Daoy (cell line): Measurements from ENCODE around the gene MYO5B. TPM values are rescaled to one million over a fixed set of nuclear protein-coding genes. Genes with fewer than 3 reads are reported as not detected.

Experiments used
- DNase-seq: peaks from one replicate; pipeline ENCODE4 v3.0.0-alpha.2; 2015; ENCODE audit warnings: low read depth
- total RNA-seq: library from RNA; depleted of rRNA; stranded (reverse); fragments of >200 nt; shearing (Covaris generic); gene quantifications from 2 replicates; pipeline ENCODE4 v1.2.3, GENCODE V29; 2014

MYO5B gene
- total RNA-seq, 1 experiment from 2014 or later, result 3.1 TPM

DNA sequence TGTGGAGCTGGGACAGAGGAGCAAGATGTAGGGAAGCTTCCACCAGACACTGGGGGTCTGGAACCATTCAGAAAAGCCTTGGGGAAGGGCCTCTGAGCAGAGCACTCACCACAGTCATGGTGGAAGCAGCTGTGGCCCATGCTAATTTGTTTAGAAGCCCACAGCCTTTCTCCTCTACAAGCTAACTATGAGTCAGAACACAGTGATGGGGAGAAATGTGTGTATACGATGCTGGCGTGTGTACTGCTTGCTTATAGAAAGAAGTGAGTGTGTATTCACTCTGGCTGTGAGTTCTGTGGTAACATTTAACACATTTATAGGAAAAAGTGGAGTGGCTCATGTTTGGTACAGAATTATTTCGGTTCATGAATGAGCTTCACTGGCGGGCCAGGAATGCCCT is 224.6 kb downstream of the MYO5B start:
- DNase-seq, result no peak

DNA sequence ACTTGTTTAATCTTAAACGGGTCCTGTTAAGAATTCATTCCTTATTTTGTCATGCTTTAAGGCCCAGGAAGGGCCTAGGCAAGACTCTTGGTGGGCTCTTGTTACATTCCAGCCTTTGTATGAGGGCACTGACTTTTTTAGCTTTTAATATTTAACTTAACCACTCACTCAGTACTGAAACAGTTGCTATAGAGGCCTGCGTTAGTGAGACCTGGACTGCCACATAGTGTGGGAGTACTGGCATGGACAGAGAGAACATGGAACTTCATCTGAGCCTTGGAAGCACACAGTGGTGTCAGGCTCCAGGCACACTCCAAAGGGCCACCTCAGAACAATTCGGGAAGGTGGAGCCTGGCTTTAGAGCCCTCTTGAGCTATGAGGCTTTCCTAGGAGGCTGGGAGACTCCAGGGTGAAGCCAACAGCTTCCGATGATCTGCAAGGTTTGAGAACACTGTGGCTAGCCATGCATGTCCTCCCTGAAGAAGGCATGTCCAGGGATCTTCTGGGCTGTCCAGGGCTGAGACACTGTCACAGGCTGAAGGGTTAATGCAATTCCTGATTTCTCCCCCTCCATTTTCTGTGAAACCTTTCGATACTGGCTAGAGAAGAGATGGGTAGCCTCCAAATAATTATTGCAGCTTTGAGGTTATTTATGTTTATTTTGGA is 226.2 kb downstream of the MYO5B start:
- DNase-seq, result no peak

DNA sequence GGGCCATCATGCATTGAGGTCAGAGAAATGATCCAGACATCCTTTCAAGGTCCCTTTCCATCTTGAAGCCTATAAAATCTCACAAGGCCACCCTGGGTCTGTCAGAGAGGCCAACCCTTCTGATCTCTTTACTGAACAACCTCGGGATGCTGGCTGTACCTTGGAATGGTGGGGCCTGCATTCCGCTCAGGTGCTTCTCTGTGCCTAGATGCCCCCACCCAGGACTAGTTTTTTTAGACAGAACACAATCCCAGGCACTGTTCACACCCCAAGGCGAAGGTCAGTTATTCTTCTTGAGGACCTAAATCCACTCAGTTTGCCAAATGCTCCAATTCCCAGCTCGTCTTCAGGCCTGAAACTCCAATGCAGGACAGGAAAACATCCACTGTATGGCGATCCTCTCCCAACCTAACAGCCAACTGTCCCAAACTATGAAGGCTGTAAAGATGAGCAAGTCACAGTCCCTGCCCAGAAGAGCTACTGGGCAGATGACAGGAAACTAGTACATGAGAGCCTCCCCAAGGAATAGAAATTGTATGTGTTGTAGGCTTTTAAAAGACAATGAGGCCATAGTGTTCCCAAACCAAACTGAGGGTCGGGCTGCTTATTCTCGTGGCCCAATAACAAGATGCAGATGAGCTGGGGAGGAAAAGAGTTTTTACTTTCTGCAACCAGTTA is 227.2 kb downstream of the MYO5B start:
- DNase-seq, result no peak

DNA sequence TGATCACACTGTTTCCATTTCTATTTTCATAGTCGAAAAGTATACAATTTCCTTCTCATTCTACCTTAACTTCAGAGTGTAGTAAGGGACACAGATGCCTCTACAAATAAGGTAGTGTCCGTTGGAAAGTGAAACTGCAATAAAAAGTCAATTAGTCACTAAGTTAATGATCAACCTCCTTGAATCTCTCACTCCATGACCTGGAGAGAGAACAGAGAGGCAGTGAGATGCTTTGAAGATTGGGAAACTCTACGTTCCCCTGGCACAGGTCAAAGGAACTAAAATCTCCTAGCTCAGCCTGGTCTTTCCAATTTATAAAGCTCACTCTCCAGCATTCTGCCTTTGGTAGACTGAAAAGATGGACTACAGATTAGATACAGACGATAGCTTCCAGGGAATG is 227.8 kb downstream of the MYO5B start:
- DNase-seq, result no peak

DNA sequence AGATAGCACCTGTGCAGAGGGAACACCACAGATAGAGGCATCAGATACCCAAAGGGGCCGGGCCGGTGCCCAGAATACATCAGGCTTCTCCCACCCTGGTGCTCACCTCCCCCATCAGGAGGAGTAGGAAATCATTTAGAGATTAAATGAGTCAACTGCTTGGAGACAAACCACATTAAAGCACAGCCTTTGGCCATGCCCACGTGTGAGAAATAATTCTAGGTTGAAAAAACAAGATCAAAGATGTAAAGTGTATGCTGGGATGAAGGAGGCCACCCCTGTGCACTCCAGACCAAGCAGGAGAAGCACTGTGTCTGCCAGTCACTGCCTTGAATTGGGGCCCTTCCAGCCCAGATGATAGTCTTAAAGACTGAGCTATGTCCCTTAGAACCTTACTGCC is 228.9 kb downstream of the MYO5B start:
- DNase-seq, result peak; percentile 12

DNA sequence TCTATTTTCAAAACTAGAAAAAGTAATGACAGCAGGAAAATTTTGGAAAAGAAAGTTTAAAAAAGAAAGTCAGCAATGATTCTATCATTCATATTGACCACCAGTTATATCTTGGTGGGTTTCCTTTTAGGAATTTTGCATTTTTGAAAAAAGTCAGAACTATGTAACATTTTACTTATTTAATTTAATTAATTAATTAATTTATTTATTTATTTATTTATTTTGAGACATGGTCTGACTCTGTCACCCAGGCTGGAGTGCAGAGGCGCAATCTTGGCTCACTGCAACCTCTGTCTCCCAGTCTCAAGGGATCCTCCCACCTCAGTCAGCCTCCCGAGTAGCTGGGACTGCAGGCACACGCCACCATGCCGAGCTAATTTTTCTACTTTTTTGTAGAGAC is 231.7 kb downstream of the MYO5B start:
- no peak for DNase-seq

DNA sequence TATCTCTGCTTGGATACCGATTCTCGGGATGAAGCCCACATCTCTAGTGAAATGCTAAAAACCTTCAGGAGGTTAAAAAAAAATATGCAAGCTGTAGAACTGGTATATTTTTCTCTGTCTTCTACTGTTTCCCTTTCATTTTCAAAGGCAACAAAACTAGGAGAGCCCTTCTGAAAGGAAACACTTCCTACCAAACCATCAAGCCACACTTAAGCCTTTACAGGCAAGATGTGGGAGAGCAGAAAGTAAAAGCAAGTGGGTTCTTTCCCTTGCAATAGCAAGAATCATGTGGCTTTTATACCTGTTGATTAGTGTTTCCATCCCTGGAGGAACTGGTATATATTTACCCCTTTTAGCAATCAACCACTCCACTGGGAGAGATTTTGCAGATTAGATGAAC is 233.7 kb downstream of the MYO5B start:
- no peak for DNase-seq

DNA sequence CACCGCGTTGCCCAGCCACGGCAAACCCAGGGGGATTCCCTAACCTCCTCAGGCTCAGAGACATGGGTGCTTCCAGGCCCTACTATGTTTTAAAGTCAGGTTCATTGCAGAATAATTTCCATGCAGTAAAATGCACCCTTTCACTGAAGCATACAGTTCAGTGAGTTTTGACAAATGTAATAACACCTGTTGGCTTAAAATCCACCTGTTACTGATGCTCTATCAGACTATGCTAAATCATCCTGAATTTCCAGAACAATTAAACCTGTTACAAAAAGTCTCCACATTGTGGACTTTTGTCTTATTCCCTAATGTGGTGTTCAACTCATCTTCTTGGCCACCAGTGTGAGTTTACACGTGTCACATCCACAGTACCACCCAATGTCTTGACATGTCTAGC is 234.6 kb downstream of the MYO5B start:
- DNase-seq, result no peak

DNA sequence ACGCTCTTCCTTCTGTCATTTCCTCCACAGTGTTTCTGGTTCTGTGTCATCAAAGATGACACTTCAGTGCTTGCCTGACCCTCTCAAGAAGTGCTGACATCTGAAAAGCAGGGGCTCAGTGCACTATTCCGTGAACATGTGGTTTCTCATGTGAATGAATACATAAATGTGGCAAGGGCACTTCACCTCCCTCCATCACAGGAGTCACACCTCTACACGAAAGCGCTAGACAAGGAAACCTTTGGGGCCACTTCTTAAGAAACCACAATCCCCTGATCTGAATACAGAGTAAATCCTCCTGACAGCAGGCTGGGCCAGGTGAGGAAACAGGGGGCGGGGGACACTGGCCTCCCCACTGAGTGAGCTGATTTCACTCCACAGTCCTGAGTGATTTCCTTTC is 235.8 kb downstream of the MYO5B start:
- DNase-seq, result no peak

DNA sequence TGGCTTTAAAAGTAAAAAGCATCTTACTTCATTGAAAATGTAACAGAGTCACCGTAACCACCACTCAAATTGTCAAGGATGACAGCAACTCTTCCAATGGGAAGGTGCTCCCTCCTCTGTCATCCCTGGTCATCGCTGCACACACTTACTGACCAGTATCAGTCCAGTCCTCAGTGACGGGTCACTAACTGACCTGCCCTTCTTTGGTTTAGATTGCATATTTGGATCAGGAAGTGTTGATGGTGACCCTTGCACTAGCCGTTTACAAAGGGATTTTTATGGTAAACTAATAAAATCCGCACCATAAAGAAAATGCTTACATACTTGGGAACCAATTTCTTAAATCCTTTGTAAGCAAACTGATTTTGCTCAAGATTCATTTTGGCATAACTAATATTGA is 239.7 kb downstream of the MYO5B start:
- DNase-seq, result no peak

DNA sequence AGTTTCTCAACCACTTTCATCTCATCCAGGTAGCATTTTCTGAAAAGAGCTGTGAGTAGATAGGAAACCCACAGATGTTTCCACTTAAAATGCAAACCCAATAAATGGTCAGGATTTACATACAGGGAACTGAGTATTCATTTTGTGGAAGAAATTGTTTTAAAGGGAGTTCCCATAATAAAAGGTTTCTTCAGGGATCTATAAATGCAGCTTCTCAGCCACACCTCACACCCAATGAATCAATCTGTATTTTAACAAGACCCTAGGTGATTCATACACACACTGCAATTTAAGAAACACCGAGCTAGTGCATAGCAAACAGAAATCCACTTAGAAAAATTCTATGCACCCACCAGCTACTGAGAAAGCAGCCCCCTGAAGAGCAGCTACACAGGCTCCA is 241.6 kb downstream of the MYO5B start:
- no peak for DNase-seq

DNA sequence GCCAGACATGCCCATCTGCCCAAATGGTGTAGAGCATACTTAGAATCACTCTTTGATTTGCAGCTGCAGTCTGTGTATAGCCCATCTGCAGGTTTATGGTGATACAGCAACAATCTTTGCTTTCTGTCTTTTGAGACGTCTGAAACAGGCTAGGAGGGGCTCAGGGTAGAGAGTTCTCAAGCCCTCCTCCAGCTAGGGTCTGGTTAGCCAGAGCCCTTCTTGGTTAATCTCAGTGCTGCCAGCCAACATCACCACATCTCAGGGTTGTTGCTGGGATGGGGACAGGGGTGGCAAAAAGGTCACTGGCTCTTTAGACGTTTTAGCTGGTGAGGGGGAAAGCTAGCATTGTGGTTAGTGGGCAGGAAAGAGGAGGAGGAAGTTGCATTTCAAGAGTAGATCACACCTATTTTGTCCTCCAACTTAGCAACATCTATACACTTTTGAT is 245.0 kb downstream of the MYO5B start:
- DNase-seq, result no peak

DNA sequence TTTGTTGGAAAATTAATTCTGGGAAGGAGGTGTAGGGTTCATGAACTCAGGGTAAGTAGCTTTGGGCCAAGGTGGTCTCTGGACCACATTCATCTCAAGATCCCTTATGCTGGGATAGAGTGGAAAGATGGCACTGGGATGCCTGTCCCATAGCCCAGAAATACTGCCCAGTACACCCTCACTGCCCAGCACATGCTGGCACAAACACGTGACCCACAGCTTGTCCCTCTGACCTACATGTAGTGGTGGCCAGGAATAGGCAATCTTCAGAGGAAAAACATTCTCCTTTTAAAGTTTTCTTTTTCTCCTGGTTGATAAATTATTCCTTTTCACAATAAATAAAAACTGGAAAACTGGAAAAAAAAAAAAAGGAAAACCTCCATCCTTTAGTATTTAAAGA is 246.0 kb downstream of the MYO5B start:
- no peak for DNase-seq

DNA sequence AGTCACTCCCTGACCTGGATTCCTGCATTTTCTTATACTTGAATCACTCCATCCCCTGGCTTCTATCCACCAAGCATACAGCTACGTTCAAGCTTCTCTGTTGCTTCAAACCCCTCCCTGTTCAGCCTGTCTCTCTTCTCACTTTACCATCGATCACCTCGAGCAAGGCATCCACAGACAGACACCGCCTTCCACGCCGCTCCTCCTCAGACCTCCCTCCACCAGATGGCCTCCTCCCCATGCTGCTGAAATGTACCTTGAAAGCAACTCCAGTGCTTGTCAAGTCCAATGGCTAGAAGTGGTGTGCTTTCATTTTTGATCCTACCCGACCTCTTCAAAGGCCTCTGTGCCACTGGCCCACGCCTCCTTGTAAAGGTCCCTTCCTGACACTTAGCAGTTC is 250.3 kb downstream of the MYO5B start:
- no peak for DNase-seq

DNA sequence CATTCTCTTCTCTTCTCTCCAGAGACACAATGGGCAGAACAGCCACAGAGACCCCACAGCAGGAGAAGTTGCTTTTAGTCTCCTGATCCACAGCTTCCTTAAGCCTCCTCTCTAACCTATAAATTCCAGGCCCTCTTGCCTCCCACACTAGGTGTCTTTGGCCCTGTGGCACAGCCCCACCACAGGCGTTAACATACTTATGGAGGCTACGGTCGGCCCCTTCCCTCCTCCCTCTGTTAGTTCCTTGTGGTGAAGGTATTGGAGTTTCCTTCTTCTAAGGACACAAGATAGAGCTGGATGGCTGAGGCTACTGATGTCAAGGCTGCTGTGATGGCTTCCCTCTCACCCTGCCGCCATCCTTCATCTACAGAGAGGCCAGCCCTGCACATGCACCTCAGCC is 258.1 kb downstream of the MYO5B start:
- DNase-seq, result no peak

DNA sequence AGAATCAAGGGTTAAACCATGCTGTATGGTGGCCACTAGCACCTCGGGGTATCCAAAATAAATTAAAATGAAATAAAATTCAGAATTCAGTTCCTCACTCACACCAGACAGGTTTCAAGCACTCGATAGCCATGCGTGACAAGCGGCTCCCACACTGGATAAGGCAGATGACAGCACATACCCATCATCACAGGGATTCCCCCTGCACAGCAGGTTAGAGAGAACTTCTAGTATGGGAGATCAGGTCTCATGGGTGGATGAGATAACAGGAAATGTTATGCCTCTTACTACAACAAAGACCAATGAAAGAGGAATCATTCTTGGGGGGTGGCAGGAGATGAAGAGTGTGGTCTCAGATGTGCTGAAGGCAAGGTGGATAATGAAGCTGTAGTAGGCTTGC is 259.7 kb downstream of the MYO5B start:
- no peak for DNase-seq

DNA sequence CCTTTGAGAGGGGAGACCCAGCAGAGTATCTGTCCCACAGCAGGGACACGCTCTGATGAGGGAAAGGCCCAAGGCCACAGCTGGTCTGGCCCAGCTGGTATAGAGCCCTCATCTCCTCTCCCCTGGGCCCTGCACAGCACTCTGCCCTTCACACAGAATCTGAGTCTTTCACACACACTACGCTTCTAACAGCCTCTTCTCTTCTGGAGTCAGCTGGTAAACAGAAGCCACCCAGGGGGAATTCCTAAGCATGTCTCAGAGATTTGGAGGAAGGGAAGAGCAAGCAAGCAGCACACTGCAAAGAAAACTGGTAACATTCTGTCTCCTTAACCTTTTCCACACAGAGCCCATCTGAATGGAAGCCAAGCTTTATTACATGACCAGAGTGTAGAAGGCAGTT is 260.5 kb downstream of the MYO5B start:
- peak; percentile 12 for DNase-seq

DNA sequence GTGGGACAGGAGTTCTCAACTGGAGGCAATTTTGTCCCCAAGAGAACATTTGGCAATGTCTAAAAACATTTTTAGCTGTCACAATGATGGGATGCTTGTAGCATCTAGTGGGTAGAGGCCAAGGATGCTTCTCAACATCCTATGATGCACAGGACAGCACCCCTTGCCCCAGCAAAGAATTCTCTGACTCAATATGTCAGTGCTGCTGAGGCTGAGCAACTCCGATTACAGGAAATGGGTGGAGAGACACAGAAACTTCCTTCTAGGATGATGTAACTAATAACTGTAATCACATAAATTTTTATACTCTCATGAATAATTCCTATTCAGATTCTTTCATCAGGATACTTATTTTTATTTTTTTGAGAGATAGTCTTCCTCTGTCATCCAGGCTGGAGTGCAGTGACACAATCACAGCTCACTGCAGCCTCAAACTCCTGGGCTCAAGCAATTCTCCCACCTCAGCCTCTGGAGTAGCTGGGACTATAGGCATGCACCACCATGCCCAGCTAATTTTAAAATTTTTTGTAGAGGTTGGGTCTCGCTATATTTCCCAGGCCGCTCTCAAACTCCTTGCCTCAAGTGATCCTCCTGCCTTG is 261.3 kb downstream of the MYO5B start:
- peak; percentile 36 for DNase-seq

DNA sequence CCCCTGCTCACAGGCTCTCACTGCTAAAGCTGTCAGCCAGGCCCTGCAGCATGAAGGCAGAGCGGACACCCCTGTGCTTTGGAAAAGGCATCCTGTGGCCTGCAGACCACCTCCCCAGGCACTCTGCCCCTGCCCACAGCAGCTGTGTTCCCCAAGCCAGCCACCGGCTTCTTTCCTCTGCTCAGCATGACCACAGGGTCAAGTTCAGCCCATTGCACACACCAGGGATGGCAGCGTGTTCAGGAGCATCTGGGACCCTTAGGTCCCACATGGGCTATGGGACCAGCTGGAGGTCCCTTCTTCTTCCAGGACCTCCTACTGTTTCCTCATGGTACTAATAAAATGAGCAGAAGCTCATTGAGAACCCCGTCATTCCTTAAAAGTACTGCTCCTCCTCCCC is 263.2 kb downstream of the MYO5B start:
- no peak for DNase-seq

DNA sequence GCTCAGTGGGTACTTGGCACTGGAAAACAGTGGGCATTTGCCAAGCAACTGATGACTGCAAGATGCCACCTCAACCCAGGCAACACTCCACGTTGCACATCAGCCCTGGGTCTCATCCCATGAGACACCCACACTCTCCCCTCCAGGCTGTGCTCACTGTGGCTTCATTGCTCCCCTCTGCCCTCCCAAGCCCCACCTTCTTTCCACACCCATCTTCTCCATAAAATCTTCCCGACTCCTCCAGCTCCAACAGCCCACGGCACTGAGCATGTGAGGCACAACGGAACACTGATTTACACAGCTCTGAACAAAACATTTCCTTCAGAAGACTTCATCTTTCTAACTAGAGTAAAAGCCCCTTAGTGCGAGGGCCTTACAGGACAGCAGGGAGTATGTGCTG is 263.8 kb downstream of the MYO5B start:
- no peak for DNase-seq

DNA sequence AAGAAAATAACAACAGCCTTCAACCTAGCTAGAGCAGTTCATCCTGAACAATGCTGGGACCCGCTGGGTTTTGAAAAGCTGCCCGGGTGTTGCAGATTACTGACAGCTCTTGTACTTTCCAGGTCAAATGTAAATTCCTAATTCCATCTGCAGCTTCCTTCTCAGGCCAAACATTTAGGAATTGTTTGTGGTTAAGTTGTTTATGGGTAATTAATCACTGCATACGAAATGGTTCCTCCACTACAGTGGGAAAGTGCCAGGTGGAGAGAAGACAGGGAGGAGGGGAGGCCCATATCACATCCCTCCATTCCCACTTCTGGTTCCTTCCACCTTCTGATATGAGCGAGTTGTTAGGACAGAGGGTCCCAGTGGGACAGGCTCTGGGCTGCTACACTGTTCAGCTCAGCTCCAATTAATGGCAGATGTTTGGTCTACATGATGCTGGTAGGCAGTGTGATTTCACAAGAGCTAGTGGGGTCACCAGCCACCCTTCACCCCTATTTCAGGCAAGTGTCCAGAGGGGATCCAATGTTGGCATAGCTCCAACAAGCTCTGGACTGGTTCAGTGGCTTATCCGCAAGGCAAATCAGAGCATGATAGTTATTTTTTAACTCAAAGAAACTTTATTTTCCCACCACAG is 268.7 kb downstream of the MYO5B start:
- DNase-seq, result no peak

DNA sequence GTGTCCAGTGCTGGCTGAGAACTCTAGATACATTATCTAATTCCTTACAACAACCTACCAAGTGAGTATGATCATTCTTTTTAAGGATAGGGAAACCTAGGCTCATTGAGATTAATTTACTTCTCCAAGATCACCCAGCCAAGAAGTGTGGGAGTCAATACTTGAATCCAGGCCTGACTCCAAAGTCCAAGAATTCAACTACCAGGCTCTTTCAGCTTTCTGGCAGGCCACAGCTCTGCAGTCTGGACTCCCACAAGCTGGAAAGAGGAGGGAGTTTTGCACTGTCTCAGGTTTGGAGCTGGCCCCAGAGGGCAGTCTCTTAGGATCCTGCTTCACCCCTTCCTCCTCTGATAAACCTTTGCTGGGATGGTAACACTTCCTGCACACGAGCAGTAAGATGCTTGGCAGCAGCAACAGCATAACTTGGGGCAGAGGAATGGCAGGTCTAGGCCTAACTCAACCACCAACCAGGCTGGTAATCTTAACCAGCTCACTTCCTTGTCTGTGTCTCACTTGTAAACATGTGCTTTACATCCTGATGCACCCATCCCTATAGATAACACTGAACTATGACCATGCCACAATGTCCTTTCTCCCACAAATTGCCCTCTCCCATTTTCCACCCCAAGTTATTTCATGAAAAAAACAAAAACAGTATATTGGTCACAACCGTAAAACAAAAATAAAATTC is 270.5 kb downstream of the MYO5B start:
- no peak for DNase-seq
